GM23338 (cell line): ENCODE data around the gene TIMM22.

Source experiments
- CREB1 ChIP-seq: fragments of 250-450 bp; sonication (Bioruptor Pico); IDR thresholded peaks from 2 replicates; pipeline ENCODE4 v1.5.0; 2020; ENCODE audit warnings: low read depth, mild to moderate bottlenecking, moderate library complexity
- EZH2 ChIP-seq: fragments of 200-600 bp; sonication (generic); IDR thresholded peaks from one replicate; pipeline ENCODE4 v1.8.0; 2017; ENCODE audit warnings: antibody characterized with exemption, mild to moderate bottlenecking, low read depth; ENCODE audit not compliant: unreplicated experiment
- EZH2phosphoT487 ChIP-seq: fragments of 200-600 bp; sonication (generic); IDR thresholded peaks from one replicate; pipeline ENCODE4 v1.8.1; 2018; ENCODE audit warnings: antibody characterized with exemption; ENCODE audit not compliant: unreplicated experiment
- JUNB ChIP-seq: IDR thresholded peaks from one replicate; pipeline ENCODE4 v1.6.1; 2016; ENCODE audit warnings: antibody characterized with exemption; ENCODE audit not compliant: unreplicated experiment
- NANOG ChIP-seq: IDR thresholded peaks from 2 replicates; pipeline ENCODE4 v1.6.1; 2016; ENCODE audit warnings: antibody characterized with exemption, borderline replicate concordance
- POLR2AphosphoS5 ChIP-seq: IDR thresholded peaks from 2 replicates; pipeline ENCODE4 v1.6.1; 2016; ENCODE audit warnings: antibody characterized with exemption, low read depth
- STAT1 ChIP-seq: IDR thresholded peaks from one replicate; pipeline ENCODE4 v1.6.1; 2016; ENCODE audit warnings: antibody characterized with exemption; ENCODE audit not compliant: unreplicated experiment
- ZNF331 ChIP-seq: fragments of 250-450 bp; sonication (Bioruptor Pico); IDR thresholded peaks from 2 replicates; pipeline ENCODE4 v1.5.0; 2020; ENCODE audit warnings: low read depth, mild to moderate bottlenecking, moderate library complexity
- TF ChIP-seq, protein P1 (sequence below): IDR thresholded peaks from one replicate; pipeline ENCODE4 v1.6.1; 2018; ENCODE audit warnings: antibody characterized with exemption; ENCODE audit not compliant: unreplicated experiment
- TF ChIP-seq, protein P2 (sequence below), 2 experiments: fragments of 200-600 bp in 1 of 2; sonication (generic) in 1 of 2; conservative IDR thresholded peaks; 2 replicates each; pipeline versions ENCODE4 v1.5.1 to v1.6.1; 2016 to 2017; ENCODE audit warnings: antibody characterized with exemption in 2 of 2, low read depth in 2 of 2, mild to moderate bottlenecking in 2 of 2, moderate library complexity in 1 of 2
- TF ChIP-seq, protein P3 (sequence below): IDR thresholded peaks from 2 replicates; pipeline ENCODE4 v1.6.1; 2016; ENCODE audit warnings: antibody characterized with exemption
- TF ChIP-seq, protein P4 (sequence below): fragments of 250-450 bp; sonication (Bioruptor Pico); IDR thresholded peaks from 2 replicates; pipeline ENCODE4 v1.5.0; 2020; ENCODE audit warnings: mild to moderate bottlenecking, moderate library complexity

DNA sequence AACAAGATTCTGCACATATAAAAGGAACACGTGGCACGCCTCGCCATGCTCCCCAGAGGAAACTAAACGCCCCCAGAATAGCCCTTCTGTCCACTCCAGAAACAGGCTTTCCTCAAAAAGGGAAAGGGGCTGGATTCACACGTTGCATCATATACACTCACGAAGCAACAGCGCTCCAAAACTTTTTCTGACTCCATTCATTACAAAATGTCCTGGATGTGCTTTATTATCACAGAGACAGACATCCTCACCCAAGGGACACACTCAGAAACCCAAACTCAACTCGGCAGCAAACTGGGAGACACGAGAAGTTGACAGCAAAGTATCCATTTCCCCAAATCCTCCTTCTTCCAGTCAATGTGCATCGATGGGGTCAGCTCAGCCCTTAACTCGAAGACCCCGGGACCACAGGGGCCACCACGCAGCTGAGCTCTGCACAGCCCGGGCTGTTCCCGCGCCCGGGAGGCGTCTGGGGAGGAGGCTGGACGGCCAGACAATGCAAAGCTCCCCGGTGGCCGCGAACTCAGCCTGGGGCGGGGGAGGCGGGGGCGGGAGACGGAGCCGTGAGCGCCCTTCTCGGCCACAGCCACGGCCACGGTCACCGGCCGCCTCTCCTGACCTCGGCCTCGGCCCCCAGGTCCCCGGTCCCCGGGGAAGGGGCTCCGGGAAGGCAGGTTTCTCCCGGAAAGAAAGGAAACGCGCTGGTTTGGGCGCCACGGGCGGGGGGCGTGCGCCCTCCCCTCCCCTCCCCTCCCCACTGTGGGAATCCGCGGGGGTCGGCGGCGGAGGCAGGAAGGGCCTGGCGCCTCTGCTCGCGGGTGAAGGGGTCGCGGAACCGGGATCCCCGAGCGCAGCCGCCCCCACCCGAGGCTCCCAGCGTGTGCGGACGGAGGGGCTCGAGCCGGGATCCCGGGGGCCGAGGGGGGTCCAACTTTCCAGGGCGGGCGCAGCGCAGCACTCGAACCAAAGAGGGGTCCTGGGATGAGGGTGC lies 18.5 kb upstream of the TIMM22 start:
- TF ChIP-seq, protein P1, sequence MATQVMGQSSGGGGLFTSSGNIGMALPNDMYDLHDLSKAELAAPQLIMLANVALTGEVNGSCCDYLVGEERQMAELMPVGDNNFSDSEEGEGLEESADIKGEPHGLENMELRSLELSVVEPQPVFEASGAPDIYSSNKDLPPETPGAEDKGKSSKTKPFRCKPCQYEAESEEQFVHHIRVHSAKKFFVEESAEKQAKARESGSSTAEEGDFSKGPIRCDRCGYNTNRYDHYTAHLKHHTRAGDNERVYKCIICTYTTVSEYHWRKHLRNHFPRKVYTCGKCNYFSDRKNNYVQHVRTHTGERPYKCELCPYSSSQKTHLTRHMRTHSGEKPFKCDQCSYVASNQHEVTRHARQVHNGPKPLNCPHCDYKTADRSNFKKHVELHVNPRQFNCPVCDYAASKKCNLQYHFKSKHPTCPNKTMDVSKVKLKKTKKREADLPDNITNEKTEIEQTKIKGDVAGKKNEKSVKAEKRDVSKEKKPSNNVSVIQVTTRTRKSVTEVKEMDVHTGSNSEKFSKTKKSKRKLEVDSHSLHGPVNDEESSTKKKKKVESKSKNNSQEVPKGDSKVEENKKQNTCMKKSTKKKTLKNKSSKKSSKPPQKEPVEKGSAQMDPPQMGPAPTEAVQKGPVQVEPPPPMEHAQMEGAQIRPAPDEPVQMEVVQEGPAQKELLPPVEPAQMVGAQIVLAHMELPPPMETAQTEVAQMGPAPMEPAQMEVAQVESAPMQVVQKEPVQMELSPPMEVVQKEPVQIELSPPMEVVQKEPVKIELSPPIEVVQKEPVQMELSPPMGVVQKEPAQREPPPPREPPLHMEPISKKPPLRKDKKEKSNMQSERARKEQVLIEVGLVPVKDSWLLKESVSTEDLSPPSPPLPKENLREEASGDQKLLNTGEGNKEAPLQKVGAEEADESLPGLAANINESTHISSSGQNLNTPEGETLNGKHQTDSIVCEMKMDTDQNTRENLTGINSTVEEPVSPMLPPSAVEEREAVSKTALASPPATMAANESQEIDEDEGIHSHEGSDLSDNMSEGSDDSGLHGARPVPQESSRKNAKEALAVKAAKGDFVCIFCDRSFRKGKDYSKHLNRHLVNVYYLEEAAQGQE, result no peak
- TF ChIP-seq, protein P2, sequence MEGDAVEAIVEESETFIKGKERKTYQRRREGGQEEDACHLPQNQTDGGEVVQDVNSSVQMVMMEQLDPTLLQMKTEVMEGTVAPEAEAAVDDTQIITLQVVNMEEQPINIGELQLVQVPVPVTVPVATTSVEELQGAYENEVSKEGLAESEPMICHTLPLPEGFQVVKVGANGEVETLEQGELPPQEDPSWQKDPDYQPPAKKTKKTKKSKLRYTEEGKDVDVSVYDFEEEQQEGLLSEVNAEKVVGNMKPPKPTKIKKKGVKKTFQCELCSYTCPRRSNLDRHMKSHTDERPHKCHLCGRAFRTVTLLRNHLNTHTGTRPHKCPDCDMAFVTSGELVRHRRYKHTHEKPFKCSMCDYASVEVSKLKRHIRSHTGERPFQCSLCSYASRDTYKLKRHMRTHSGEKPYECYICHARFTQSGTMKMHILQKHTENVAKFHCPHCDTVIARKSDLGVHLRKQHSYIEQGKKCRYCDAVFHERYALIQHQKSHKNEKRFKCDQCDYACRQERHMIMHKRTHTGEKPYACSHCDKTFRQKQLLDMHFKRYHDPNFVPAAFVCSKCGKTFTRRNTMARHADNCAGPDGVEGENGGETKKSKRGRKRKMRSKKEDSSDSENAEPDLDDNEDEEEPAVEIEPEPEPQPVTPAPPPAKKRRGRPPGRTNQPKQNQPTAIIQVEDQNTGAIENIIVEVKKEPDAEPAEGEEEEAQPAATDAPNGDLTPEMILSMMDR (conservative IDR thresholded peaks at IDR 0.05; ENCODE audit: low read depth in 2 of 2), result no peak
- no peak for TF ChIP-seq ZNF331 (CRISPR knock-in tag)
- TF ChIP-seq EZH2phosphoT487, result no peak
- TF ChIP-seq POLR2AphosphoS5, result no peak
- TF ChIP-seq, protein P3, sequence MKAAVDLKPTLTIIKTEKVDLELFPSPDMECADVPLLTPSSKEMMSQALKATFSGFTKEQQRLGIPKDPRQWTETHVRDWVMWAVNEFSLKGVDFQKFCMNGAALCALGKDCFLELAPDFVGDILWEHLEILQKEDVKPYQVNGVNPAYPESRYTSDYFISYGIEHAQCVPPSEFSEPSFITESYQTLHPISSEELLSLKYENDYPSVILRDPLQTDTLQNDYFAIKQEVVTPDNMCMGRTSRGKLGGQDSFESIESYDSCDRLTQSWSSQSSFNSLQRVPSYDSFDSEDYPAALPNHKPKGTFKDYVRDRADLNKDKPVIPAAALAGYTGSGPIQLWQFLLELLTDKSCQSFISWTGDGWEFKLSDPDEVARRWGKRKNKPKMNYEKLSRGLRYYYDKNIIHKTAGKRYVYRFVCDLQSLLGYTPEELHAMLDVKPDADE, result no peak
- no peak for TF ChIP-seq CREB1 (CRISPR knock-in tag)
- no peak for TF ChIP-seq EZH2
- TF ChIP-seq, protein P4, sequence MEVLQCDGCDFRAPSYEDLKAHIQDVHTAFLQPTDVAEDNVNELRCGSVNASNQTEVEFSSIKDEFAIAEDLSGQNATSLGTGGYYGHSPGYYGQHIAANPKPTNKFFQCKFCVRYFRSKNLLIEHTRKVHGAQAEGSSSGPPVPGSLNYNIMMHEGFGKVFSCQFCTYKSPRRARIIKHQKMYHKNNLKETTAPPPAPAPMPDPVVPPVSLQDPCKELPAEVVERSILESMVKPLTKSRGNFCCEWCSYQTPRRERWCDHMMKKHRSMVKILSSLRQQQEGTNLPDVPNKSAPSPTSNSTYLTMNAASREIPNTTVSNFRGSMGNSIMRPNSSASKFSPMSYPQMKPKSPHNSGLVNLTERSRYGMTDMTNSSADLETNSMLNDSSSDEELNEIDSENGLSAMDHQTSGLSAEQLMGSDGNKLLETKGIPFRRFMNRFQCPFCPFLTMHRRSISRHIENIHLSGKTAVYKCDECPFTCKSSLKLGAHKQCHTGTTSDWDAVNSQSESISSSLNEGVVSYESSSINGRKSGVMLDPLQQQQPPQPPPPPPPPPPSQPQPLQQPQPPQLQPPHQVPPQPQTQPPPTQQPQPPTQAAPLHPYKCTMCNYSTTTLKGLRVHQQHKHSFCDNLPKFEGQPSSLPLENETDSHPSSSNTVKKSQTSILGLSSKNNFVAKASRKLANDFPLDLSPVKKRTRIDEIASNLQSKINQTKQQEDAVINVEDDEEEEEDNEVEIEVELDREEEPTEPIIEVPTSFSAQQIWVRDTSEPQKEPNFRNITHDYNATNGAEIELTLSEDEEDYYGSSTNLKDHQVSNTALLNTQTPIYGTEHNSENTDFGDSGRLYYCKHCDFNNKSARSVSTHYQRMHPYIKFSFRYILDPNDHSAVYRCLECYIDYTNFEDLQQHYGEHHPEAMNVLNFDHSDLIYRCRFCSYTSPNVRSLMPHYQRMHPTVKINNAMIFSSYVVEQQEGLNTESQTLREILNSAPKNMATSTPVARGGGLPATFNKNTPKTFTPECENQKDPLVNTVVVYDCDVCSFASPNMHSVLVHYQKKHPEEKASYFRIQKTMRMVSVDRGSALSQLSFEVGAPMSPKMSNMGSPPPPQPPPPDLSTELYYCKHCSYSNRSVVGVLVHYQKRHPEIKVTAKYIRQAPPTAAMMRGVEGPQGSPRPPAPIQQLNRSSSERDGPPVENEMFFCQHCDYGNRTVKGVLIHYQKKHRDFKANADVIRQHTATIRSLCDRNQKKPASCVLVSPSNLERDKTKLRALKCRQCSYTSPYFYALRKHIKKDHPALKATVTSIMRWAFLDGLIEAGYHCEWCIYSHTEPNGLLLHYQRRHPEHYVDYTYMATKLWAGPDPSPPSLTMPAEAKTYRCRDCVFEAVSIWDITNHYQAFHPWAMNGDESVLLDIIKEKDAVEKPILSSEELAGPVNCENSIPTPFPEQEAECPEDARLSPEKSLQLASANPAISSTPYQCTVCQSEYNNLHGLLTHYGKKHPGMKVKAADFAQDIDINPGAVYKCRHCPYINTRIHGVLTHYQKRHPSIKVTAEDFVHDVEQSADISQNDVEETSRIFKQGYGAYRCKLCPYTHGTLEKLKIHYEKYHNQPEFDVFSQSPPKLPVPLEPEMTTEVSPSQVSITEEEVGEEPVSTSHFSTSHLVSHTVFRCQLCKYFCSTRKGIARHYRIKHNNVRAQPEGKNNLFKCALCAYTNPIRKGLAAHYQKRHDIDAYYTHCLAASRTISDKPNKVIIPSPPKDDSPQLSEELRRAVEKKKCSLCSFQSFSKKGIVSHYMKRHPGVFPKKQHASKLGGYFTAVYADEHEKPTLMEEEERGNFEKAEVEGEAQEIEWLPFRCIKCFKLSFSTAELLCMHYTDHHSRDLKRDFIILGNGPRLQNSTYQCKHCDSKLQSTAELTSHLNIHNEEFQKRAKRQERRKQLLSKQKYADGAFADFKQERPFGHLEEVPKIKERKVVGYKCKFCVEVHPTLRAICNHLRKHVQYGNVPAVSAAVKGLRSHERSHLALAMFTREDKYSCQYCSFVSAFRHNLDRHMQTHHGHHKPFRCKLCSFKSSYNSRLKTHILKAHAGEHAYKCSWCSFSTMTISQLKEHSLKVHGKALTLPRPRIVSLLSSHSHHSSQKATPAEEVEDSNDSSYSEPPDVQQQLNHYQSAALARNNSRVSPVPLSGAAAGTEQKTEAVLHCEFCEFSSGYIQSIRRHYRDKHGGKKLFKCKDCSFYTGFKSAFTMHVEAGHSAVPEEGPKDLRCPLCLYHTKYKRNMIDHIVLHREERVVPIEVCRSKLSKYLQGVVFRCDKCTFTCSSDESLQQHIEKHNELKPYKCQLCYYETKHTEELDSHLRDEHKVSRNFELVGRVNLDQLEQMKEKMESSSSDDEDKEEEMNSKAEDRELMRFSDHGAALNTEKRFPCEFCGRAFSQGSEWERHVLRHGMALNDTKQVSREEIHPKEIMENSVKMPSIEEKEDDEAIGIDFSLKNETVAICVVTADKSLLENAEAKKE (CRISPR knock-in tag), result no peak
- TF ChIP-seq JUNB, result no peak
- TF ChIP-seq STAT1, result no peak
- no peak for TF ChIP-seq NANOG
